Hypothalamus (tissue), 51 donors: ENCODE data around the gene CHD1.

Source experiments
- DNase-seq, 51 donors: peaks; one replicate each; lab custom pipeline; 2025; lab: John Stamatoyannopoulos, UW

The CHD1 gene

DNA sequence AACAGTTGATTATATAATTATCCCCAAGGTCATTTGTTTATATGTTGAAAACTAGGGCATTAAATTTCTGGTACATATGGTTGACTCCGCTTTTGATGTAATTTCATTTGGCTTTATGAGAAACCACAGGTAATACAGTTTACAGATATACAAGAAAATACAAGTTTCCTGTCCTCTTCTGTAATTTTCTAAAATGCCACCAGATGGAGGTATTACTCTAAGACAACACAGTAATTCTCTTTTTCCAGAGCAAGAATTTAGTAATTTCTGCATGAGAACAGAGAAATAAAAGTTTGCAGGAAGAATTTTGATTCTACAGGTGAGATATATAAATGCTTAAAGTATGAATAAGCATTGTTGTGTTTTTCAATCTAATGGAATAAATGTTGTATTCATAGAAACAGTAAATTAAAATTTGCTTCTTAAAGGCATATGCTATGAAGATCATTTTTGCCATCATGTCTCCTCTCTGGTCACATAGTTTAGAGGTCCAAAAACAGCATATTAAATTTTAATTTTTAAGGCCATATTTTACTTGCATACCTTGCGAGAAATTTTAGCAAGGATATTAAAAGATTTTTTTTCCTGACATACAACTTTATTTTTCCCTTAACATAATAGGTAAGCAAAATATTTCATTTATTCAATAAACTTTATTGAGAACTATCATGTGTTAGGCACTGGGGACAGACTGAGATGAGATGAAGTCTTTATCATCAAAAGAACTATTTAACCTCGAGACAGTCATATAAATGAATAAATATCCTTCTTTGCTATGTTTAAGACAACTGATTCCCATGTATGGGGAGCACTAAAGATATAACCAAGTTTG lies 22.7 kb downstream of the CHD1 start:
- peak in 1 of 51 donors; percentile 36 for DNase-seq

DNA sequence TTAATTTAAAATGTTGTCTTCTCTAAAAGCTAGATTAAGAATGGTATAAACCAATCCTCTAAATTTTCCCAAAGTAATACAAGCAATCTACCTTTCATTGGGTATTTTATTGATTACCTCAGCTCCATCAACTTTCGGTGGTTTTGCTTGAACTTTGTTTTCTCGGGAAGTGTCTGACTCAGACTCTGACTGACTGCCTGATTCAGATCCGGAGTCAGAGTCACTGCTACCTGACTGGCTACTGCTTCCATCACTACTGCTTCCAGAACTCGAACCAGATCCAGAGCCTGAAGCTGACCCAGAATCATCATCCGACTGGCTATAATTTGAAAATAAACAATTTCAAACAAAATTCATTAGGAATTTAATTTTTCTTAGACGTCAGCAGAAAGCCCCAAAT lies 24.0 kb downstream of the CHD1 start:
- no peak for DNase-seq

DNA sequence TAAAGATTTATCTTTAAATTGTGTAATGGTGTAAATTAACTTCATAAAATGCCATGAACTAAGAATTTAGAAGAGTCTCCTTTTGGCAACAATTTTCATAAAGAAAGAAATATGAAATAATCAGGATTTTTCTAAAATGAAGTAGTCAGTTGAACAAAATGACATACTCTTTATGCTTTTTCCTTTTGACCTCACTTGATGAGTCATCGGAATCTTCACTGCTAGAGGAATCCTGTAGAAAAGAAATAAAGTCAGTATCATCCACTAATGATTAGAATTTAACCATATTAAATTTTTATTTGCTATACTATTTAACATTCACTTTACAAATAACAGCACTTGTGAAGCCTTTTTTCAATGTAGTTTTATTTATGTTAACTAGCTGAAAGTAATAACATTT lies 26.1 kb downstream of the CHD1 start:
- no peak for DNase-seq

DNA sequence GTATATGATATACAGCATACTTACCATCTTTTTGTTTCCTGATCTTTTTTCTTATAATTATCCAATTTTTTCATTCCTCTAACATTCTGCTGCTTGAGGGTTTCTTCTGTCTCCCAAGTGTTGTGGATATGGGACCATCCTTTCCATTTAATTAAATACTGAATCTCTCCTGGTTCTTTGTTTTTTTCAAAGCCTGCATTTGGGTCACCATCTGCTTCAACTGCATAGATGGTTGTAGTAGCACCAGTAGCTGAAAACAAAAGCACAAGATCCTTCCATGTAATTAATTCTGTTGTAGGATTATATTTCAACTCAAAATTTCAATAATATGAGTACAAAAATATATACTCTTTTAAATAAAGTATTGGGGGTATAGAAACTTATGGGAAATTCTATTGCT lies 29.4 kb downstream of the CHD1 start:
- DNase-seq, result no peak

DNA sequence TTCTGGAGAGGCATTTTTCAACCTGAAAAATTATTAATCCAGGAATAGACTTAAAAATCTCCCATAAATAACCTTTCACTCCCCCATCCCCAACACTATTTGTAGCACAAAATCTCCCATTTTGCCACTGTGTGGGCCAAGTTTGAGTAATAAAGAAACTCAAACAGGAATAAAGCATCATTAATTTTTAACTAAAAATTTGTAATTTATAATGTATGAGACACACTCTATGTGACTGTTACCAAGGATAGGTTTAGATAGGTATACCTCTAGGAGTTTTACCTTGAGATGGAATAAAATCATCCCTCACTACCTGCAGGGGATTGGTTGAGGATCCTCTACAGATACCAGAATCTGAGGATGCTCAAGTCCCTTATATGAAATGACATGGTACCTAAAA lies 30.1 kb downstream of the CHD1 start:
- no peak for DNase-seq

DNA sequence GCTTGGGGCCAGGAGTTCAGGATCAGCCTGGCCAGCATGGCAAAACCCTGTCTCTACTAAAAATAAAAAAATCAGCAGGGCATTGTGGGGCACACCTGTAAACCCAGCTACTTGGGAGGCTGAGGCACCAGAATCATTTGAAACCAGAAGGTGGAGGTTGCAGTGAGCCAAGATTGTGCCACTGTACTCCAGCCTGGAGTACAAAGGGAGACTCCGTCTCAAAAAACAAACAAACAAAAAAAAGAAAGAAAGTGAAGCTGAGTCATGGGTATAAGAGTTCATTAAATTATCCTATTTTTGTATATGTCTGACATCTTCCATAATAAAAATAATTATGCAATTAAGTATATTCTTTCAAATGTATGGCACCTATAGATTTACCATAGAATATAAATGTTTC lies 37.2 kb downstream of the CHD1 start:
- DNase-seq, result no peak

DNA sequence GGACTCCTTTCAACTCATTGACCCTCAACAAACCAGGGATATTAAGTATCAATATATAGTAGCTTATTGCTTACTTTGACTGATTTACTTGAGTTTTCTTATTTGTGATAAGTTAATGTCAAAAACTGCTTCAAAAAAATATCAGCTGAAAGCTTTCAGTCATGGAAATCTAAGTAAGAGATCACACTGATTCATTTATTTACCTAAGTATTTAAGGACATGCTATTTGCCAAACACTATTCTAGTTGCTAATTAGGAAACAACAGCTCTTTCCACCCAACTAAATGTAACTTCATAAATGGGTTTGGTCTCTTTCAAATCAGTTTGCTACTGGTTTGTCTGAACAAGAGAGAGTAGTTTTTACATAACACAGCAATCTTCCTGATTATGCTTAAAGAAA lies 48.2 kb downstream of the CHD1 start:
- DNase-seq, result no peak

DNA sequence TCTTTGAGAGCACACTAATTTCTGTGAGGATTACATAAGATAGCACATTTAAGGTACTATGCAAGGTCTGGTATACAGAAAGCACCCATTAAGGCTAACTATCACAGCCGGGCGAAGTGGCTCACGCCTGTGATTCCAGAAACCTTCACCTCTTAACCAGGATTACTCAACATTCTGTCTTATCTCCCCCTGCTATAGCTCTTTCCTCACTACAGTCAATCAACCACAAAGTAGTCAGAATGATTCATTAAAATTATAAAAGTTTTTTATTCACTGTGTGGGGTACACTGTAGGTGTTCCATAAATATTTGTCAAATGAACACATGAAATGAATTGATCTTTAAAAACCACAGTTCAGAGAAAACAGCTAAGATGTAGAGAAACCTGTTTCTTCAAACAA lies 48.7 kb downstream of the CHD1 start:
- DNase-seq, result no peak

DNA sequence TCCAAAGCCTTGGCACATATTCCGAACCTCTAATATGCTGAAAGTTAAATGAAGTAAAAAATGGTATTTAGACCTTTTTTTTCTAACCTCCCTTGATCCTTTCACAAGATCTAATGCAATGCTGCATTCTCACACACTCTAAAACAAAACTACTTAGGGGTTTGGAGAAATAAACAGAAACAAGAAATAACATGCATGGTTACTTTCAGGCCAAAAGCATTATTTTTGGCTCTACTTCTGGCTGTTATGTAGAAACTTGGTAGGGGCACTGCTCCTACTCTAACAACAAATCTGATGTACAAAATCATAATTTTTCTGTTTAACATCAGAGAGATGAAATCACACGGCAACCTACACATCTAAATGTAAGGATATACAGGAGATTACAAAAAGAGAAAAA lies 51.2 kb downstream of the CHD1 start:
- no peak for DNase-seq

DNA sequence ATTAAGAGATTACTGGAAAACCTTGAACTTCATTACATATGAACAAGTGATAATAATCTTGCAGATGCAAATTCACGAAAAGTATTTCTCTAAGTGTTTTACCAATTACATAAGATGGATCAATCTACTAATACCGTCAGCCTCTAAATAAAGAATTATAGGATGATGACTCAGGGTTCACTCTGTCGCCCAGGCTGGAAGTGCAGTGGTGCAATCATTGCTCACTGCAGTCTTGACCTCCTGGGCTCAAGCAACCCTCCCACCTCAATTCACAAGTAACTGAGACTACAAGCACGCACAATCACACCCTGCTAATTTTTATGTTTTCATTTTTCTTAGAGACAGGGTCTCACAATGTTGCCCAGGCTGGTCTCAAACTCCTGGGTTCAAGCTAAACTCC lies 56.1 kb downstream of the CHD1 start:
- no peak for DNase-seq

DNA sequence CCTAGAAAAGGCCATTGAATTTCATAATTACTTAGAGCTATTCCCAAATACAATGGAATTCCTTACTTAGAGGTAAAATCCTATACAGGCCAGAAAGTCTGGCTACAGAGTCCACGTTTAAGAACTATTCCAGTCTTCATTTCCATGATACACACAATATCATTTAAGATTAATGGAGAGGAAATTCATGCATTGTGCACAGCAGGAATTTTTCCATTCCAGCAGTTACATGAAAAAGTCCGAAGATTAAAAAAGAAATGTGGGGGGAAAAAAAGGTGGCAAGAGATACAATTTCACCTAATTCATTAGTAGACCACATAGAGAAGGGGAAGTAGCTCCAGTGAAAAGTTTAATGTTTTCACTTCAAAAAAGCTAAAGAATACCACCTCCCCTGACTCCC lies 63.1 kb downstream of the CHD1 start:
- DNase-seq, result no peak

DNA sequence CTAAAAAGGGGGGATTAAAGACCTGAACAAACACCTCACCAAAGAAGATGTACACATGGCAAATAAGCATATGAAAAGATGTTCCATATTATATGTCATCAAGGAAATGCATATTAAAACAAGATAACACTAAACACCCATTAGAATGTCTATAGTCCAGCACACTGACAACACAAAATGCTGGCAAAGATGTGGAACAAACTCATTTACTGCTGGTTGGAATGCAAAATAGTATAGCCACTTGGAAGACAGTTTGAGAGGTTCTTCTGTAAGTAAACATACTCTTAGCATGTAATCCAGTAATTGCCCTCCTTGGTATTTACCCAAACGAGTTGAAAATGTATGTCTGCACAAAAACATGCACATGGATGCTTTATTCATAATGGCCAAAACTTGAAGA lies 81.8 kb downstream of the CHD1 start:
- no peak for DNase-seq

DNA sequence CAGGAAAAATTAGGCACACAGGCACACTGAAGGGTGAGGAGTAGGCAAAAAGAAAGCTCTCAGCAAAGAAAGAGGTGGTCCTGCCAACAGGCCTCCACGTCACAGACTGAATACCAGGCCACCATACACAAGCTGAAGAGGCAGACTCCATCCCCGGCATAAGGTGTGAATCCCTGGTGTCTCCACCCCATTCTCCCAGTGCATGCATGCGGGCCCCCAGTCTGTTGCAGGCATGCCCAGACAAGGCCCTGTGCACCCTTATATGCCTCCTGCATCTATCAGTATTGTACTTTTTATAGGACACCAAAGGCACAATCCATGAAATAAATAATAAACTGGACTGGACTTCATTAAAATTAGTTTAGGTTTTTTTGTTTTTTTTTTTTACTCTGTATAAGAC lies 82.3 kb downstream of the CHD1 start:
- DNase-seq, result no peak

DNA sequence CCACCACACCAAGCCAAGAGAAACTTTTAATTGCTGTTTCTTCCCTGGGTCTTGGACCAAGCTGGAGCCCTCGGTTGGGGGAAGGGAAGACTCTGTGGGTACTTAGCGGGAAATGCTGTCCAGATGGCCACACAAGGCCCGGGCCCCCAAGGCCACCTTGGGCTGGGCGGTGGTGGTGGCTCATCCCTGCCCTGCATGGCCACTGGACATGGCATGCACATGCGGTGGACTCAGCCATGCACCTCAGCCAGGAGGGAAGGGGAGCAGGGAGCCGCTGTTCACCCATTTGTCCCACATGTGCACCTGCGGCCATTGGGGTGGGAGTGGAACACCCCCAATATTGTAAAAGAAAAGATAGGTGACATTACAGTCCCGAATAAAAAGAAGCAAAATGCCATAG lies 82.9 kb downstream of the CHD1 start:
- no peak for DNase-seq

DNA sequence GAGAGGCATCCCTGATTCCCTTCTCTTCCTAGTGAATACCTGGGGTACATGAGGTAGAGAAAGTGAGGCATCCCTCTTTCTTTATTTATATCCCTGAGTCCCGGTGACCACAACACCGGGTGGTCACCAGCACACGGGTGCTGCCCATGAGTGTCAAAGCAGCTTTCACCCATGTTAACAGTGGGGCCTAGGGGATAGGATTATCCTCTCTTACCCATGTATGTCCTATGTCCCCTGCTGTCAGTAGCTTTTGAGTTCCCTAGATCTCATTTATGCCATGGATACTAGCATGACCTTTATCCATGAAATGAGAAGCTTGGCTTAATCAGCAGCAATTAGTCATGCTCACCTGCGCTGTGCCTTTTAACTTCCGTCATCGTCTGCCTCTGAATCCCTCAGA lies 83.9 kb downstream of the CHD1 start:
- no peak for DNase-seq

DNA sequence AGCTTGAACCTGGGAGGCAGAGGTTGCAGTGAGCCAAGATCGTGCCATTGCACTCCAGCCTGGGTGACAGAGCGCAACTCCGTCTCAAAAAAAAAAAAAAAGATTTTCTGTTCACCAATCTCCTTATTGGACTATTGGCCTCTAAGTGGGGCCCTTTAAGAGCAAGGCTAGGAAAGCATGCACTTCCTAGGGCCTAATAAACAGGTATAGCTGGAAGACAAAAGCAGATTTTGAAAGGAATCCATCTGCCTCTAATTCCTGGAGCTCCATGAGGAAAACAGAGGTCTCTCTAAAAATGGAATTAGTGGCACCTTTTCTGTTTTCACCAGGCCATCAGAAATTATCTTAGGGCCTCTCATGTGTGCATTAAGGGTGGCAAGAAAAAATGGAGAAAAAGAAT lies 85.3 kb downstream of the CHD1 start:
- no peak for DNase-seq

DNA sequence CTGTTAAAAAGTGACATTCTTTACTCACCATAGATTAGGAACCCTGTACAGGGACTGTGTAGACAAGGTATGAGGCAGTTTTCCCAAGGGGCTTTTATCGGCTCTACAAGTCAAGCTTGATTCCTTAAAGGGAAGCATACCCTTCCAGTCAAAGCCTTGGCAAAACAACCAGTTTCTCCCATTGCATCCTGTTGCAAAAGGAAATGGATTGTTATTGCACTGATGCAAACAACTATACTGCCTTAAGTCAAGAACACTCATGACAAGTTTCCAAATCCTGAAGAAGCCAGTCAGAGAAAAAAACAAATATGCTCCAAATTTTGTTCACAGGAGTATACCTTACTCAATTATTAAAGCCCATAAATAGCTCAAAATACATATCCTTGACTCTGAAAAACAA lies 87.9 kb downstream of the CHD1 start:
- DNase-seq, result no peak

DNA sequence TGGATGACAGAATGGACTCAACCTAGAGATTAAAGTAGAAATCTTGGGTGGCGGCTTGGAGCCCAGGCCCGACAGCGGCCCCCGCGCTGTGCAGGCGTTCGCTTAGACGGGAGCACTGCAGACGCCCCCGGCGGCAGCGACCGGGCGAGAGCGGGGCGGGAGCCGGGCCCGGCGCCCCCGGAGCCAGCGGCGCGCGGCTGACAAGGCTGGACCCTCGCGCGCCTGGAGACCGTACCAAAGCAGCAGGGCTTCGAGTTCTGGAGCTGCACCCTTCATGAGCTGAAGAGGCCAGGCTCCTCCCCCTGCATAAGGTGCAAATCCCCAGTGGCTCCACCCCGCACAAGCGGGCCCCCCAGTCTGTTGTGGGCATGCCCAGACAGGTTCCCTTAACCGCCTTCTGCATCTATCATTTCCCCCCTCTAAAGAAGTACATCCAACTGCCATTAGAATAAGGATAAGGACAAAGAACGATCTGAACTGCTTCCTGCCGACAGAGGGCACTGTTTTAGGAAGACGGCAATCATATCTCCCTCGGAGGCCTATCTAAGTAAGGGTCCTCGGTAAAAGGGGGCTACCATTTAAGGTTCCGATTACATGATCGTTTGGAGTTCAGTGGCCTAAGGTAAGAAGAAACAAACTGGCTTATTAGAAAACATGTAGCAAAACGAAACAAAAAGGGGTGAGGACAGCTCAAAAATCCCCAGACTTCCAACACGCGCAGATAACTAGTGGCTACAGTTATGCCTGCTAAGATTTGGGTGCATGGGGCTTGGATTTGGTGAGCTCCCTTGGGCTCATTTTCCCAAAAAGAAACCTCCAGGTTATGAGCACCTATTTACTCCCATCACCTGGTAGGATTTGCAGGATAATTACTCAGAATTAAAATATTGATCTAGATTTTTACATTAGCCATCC lies 89.1 kb downstream of the CHD1 start:
- peak in 2 of 51 donors; percentile 1 to 8 for DNase-seq

DNA sequence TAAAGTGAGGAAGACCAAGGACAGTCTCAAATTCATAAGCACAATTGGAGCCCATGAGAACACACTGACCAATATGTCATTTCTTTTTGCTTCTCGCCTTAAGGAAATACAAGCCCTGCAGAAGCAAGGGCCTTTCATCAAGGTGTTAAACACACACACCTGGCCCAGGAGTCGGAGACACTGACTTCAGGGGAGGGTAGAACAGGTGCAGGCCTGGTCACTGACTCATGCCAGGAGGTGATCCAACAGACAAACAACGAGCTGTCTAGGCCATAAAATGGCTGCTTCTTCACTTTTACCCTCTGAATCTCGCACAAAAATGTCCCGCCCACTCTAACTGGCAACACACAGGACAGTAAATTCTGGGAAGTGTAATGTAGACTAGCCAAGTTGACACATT lies 92.6 kb downstream of the CHD1 start:
- DNase-seq, result no peak

DNA sequence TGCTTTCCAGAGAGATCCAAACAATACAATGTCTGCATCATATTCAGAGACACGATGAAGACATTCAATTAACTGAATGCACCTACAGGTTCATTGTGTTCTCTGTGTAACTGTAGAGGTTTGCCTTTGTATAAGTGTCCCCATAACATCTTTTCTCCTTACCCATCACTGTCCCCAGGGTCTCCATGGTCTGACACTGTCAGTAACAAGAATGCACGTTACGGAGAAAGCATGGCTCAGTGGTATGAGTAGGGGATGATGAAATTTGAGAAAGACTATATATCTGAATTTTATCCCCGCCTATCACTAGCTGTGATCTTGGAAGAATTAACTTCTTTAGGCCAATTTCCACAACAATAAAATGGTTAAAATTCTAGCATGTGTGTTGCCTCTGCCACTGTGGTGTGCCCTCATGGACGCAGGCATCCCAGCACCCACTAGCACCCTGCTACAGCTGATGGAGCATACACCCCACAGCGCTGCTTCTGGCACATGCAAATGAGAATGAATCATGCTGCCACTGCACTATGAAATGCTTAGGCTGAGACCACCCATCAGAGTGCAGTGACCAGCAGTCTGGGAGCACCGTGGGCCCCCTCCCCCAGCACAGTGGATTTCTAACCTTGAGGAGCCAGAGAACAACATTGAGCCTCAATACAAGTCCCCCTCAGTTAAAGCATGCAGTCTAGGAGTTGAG lies 101.1 kb downstream of the CHD1 start:
- DNase-seq, result no peak

DNA sequence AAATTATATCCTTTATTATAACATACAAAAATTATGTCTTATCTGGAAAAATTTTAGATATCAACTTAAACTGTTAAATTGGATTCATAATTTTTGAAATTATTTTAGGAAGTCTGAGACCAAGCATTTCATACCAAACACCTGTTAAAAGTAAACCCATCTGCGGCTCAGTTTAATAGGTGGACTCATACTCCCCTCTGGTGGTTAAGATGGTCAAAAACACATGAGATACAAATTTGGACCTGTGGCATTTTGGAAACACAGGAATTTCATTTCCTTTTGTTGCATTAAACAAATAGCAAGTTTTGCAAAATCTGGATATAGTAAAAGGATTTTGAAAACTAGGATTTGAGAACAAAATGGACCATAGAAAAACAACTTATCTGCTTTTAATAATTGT lies 101.6 kb downstream of the CHD1 start:
- peak in 1 of 51 donors; percentile 1 for DNase-seq
